ENCODE results near the gene ADCY3.
A peak's percentile ranks its signal among the peaks of the same experiment; 100 is the strongest.

The ADCY3 gene

DNA sequence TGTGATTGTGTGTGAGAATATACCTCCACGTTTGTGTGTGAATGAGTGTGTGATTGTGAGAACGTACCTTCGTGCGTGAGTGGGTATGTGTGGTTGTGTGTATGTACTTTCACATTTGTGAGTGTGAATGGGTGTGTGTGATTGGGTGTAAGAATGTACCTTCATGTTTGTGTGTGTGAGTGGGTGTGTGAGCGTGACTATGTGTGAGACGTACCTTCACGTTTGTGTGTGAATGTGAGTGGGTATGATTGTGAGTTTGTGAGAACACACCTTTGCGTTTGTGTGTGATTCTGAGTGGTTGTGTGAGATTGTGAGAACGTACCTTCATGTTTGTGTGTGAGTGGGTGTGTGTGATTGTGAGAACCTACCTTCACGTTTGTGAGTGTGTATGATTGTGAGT lies 5.8 kb upstream of the ADCY3 start:
- no peak for DNase-seq (ENCODE audit: low read depth in 3 of 3)

DNA sequence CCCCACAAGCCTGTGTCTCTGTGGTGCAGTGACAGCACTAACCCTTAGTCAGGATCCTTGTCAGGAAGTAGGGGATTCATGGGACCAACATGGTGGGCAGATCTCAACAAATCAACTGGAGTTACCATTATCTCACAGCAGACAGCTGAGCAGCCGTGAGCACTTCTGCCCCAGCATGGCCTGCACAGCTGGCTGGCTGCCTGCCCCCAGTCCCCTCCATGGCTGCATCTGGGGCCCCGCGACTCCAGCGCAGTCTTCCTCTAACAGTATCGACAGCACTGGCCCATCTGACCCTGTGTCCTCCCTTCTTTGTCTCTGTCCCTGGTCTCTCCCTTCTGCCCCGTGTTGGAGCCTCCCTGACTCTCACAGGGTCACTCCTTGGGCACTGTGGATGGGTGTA lies 4.7 kb upstream of the ADCY3 start:
- DNase-seq (ENCODE audit: low read depth in 3 of 3): no peak

DNA sequence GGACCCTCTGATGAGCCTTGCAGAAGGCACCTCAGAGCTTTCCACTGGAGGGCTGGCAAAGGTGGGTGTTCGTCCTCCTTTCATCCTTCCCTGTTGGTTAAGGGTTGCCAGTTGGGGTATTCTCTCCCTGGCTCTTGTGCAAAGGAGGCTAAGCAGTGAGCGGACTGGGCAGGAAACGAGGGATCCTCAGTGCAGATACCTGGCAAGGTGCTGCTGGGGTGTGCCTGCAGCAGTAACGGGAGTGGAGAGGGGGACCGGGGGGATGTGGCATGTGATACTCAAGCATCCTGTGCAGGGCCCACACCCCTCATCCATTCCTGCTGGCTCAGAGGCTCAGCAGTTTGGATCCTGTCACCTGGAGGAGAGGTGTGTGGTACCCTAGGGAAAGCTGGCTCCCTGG lies 4.2 kb upstream of the ADCY3 start:
- no peak for DNase-seq (ENCODE audit: low read depth in 3 of 3)

DNA sequence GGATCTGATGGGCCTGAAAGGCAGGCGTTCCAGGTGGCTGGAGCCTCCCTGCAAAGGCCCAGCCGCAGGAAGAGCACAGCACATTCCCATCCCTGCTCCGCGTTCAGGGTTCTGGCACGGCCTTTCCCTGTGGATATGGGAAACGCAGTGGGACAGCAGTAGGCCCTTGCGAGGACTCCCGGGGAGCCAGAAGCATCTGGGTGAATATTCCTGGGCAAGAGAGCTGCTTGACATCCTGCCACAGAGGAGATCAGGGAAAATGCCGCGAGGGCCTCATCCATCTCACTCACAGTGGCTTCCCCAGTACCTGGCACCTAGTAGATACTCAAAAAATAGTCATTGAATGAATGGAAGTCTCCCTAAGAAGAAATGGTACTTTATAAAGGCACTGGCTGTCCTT lies 3.1 kb upstream of the ADCY3 start:
- no peak for DNase-seq (ENCODE audit: low read depth in 3 of 3)

DNA sequence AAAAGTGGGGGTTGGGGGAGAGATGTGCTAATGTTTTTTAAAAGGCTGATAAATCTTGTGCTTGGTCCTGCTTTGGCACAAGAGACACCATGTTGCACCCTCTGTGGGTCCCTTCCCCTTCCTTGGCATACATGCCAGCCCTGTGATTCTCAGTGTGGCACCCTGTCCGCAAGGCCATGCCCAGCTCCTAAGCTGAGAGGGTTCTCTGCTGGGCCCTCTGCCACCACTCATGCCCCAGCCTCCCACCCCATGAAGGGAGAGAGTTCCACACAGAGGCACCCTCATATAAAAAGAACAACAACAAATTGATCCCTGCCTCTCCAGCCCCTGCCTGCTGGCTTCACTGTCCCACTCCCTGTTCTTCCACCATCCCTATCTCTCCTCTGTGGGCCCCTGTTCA lies 2.5 kb upstream of the ADCY3 start:
- DNase-seq (ENCODE audit: low read depth in 3 of 3): no peak

DNA sequence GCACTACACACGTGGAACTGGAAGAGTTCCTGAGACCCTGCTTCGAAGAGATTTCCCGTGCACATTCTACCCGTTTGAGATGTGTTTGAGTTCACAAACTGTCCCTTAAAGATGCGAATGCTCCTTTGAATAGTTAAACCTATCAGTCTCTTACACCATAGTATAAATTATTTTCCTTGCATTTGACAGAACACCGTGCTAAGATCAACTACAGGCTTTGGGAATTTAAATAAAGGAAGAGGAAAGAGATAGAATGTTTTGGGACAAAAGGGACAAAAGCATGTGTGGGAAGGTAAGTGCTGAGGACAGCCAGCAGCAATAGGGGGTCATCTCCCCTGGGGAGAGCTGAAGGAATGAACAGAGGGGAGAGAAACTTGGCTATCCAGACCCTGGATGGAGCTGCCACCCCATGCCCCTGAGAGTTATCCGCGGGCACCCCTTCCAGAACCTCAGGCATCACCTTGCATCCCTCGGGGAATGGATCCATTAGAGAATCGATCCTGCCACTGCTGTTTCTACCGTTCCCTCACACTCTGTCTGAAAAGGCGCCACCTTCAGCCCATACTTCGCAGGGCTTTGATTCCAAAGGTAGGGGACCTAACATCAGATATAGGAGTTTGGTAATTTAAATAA lies 888 bp upstream of the ADCY3 start:
- DNase-seq (ENCODE audit: low read depth in 3 of 3): peak in 1 of 3 donors; percentile 20

DNA sequence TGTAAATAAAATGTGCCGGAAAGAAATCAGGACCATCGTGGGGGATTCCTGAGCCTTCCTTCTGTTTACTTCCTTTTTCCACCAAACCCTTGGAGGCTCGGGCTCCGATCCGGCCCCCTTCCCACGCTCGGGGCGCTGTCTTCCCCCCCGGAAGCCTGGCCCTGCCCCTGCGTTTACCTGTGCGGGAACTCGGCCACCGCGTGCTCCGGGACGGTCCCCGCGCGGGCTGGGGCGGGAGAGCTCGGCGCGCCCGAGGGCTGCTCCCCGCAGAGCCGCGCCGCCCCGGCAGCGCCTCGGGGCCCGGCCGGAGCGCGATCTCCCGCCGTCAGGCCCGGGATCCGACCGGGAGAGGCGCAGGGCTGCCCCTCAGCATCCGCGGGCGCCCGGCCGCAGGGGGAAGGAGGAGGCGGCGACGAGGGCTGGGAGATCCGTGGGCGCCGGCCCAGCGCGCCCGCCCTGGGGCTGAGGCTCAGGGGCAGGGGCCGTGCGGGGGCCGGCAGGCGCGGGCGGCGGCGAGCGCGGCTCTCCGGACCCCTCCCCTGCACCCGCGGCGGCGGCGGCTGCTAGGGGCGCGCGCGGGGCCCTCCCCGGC lies 435 bp downstream of the ADCY3 start:
- peak in 1 of 3 donors; percentile 44 for DNase-seq (ENCODE audit: low read depth in 3 of 3)

DNA sequence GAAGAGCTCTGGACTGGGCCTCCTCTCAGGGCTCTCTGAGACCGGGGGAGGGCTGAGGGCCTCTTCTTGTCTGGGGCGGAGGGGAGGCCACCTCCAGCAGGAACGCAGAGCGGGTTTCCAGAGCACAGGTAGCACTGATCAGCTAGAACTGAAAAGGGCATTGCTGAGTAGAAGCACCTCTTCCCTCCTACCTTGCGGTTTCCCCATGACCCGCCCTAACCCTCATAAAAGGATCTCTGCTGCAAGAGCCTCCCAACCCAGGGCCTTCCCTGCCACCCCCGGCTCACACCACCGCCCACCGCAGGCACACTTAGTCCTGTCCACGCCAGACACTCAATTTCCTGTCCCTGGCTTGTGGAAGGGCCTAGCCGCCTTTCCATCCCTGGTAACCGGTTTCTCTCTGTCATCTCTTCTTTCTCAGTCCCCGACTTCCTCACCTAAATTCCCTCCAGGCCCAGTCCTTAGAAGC lies 966 bp downstream of the ADCY3 start:
- DNase-seq (ENCODE audit: low read depth in 3 of 3): peak; percentile 20 to 46 (median 44)

DNA sequence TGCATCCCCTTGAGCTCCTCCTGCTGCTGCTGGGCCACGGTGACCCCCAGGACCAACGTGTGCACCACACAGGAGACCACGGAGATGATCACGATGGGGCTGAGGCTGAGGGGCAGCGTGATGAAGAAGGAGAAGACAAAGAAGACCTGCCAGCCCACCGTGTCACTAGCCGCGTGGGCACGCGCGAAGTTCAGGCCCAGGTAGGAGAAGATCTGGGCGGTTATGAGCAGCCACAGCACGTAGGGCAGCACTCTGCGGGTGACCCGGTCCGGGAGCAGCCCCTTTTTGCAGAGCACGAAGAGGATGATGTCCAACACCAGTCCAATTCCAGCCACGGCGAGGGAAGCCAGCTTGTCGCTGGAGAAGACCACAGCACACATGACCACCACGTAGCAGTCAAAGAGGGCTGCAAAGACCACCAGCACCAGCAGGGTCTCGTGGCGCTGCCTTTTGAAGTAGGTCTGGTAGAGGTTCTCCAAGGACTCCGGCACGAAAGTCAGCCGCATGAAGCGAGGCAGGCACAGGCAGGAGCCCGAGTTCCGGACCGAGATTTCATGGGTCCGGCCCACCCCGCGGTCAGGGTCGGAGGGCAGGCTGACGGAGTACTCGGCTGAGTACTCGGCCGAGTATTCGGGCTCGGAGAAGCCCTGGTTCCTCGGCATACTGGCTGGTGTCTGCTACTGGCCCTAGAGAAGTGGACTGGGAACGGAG lies 1.6 kb downstream of the ADCY3 start:
- DNase-seq (ENCODE audit: low read depth in 3 of 3): no peak

DNA sequence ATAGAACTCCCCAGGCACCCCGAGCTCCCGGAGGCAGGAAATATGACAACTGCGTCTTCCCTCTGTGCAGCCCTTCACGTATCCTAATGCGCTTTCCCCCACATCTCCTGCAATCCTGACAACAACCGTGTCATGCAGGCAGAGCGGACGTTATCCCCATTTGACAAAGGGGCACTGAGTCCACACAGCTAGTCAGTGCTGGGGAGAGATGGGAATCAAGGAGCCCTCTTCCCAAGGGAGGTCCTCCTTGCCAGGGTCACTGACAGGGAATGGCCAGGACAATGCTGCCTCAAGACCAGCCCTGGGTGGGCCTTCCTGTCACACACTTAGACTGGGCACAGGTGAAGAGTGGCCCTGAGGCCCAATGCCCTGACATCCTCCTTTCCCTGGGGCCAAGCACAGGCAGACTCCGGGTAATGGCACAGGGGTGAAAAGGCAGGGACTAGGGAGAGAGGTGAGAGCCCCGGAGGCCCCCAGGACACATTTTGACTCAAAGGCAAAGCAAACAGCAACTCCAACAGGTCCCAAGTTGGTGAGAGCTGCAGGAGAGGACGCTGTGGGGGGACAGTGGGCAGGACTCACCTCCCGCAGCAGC lies 2.2 kb downstream of the ADCY3 start:
- DNase-seq (ENCODE audit: low read depth in 3 of 3): no peak

DNA sequence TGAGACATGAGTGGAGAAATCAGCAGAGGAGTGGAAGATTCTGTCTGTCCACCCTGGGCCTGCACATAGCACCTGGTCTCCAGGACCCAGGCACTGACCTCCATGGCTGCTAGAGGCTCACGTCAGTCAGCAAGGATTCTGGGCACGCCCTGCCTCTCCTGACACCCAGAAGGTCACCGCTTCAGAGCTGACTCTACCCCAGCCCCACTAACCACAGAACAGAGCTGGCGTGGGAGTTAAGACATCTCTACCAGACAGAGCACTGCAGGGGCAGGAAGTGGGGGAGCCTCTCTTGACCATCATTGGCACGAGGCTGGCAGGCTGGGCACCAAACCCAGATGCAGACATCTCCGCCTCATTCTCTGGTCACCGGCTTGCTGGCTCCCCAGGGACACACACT lies 3.0 kb downstream of the ADCY3 start:
- DNase-seq (ENCODE audit: low read depth in 3 of 3): no peak

DNA sequence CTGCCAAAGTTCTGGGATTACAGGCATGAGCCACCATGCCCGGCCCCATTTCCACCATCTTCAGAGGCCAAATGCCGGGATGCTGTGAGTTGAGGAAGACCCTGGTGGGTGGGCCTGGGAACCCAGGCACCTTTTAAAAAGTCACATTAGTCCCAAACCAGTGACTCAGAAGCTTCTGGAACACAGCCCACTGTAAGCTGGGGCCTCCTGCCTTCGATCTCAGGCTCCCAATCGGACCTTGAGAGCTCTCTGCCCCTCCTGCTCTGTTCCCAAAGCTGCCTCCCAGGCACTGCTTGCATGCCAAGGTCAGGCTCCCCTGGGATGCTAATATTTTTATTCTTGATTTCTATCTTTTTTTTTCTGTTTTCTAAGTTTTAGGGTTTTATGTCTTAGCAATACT lies 4.2 kb downstream of the ADCY3 start:
- DNase-seq (ENCODE audit: low read depth in 3 of 3): no peak

DNA sequence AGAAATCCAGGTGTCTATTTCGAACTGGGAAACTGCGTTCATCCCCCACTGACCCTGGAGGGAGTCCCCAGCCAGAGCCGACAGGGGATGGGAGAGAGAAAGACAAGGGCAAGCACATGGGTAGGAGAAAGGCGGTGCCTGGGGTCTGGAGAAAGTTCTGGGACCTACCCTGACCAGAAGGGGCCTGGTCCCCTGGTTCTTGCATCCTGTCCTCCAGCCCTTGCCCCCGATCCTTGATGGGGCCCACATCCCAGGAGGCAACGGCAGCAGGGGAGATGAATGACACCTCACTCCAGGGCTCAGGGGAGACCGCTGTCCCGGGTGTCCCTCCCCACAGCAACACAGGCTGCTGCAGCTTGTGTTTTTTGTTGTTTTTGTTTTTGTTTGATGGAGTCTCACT lies 4.9 kb downstream of the ADCY3 start:
- no peak for DNase-seq (ENCODE audit: low read depth in 3 of 3)

DNA sequence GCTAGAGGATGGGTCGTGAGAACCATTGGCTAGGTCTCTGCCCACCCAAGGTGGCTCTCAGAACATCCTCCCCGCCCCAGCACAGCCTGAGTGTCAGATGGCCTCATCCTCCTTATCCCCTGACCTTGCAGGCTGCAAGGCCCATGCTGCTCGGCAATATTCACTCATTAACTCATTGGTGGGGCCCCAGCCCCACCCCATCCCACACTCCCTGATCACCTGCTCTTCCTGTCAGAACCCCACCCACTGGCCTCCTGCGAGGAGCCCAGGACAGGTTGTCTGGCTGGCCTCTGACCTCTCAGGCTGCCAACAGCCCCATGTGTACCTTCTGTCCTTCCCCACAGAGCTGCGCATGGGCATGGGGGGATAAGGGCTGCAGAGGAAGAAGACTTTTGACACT lies 5.3 kb downstream of the ADCY3 start:
- no peak for DNase-seq (ENCODE audit: low read depth in 3 of 3)

DNA sequence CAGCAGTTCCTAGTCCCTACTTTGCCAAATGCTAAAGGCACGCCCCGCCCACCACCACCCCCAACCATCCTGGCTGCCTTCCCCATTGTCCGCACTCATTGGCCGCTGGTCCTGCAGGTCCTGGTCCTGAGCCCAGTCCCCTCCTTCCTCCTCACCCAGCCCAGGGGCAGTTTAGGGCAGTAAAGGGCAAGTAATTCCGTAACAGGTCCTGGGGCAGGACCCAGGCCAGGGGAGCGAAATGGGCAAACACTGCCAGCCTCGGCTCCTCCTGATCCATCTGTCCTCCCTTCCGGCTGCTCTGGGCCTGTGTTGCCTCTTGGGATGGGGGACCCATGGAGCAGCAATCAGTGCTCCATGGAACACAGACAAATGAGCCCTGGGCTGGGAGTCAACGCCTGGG lies 6.1 kb downstream of the ADCY3 start:
- DNase-seq (ENCODE audit: low read depth in 3 of 3): no peak

DNA sequence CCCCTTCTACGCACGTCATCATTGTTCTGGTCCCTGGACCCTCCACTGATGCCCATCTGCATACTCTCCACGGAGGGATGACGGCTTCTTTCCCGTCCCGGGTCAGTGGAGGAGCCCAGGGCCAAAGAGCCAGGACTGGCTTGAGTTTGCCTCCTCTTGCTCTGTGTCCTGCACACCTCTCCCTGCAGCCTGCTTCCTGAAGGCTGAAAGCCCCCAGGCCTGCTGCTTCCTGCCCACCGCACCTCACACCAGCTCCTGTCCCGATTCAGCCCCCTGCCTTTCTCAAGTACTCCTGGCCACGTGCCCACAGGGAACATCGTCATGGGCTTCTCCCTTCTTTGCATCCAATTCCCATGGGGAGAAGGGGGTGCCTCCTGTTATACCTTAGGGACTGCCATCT lies 7.1 kb downstream of the ADCY3 start:
- no peak for DNase-seq (ENCODE audit: low read depth in 3 of 3)

DNA sequence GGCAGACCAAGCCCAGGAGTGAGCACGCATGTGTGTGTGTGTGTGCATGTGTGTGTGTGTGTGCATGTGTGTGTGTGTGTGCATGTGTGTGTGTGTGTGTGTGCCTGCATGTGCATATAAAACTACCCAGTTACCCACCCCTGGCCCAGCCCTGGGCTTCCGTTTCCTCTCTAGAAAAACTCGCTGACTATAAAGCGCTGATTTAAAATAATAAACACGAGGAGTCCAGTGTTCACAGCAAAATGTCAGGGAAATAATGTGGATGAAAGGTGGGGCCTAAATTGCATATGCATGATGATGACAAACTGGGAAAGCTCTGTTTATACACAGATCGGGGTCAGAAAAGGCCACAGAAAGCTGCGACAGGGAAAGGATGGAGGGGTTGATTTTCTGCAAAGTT lies 7.5 kb downstream of the ADCY3 start:
- DNase-seq (ENCODE audit: low read depth in 3 of 3): no peak

DNA sequence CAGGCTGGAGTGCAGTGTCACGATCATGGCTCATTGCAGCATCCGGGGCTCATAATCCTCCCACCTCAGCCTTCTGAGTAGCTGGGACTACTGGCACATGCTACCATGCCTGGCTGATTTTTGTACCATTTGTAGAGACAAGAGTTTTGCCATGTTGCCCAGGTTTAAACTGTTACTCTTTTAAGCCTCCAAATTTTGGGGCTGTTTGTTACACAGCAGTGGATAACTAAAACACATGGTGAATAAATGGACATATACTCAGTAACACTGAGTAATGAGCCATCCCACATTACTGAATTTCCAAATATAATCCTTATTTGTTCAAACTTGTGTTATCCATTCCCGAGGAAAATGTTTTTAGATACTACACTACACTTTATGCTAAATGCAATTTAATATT lies 9.8 kb downstream of the ADCY3 start:
- DNase-seq (ENCODE audit: low read depth in 3 of 3): no peak

DNA sequence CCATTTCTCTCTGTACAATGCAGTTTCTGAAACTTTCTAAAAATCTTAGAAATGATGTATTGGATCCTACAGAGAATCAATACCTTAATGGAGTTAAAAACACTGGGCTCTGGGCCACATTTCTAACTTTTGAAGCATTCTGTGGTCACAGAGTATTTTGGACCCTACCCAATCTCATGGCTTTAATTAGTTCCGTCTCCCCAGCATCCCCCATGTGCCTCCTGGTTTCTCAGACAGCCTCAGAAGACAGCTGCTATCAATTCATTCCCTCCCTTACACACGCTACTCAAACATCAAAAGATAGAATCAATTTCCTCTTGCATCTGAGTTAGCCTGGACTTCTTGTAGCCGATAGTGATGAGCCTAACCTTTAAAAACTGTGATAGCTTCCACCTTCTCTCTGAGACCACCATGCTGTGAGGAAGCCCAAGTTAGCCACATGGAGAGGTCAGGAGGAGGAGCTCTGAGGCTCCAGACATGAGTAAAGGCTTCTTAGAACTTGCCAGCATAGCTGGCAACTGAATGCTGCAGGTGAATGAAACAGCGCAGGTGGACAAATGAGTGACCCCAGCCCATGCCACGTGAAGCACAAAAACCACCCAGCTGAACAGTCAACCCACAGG lies 10.4 kb downstream of the ADCY3 start:
- no peak for DNase-seq (ENCODE audit: low read depth in 3 of 3)

DNA sequence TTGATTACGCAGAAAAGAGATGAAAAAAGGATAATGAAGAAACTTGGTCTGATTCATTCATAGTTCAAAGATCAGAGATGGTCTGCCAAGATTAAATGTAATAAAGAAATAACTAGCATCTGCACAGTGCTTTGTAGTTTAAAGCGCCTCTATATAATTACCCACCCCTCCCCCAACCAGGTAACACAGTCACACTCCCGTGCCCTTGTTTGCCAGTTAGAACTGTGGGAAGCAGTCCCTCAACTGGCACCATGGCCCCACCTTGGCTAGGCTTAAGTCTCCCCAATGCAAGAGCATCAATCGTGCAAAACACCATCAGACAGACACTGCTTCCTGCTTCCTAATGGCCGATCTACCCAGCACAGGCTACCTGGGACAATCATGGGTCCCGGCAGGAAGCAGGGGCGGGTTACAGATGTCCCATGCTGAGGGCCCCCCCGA lies 11.6 kb downstream of the ADCY3 start:
- DNase-seq (ENCODE audit: low read depth in 3 of 3): no peak

DNA sequence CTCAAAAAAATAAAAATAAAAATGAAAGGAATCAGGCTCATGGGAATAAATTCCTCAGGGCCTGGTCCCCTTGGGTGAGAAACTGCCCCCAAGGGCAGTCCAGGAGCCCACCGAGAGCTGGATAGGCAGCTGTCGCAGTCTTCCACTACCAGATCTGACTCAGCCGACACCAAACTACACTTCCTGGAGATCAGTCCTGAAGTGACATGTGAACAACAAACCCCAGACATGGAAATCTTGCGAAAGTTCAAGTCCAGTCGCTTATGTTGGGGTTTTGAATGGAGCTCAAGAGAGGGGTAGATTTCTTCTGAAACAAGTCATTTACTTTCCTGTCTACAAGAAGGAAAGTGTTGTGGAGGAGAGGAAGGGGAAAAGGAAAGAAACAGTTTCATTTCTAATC lies 12.9 kb downstream of the ADCY3 start:
- no peak for DNase-seq (ENCODE audit: low read depth in 3 of 3)

DNA sequence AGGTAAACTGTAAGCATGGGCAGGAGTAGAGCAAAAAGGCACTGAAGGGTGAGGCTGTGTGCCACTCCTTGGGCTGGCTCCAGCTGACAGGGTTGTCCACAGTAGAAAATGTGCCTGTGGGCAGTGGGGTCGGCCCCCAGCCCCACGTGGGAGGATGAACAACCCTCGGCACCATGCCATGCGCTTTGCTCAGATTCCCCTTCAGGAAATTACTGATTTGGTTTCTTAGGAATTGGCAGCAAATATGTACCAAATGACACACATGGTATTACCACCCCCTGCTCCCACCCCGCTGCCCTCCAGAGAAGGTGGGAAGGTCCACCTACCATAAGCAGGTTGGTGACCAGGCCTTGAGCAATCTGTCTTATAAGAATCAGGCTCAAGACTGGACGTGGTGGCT lies 13.6 kb downstream of the ADCY3 start:
- DNase-seq (ENCODE audit: low read depth in 3 of 3): no peak
